ENCODE data around the gene SOHLH2. TPM values are rescaled to one million over a fixed set of nuclear protein-coding genes. Genes with fewer than 3 reads are reported as not detected.

Gene SOHLH2
- polyA plus RNA-seq, 1 of the 3 experiments (the other 2 are of a cell fraction), result 0.85 TPM

DNA sequence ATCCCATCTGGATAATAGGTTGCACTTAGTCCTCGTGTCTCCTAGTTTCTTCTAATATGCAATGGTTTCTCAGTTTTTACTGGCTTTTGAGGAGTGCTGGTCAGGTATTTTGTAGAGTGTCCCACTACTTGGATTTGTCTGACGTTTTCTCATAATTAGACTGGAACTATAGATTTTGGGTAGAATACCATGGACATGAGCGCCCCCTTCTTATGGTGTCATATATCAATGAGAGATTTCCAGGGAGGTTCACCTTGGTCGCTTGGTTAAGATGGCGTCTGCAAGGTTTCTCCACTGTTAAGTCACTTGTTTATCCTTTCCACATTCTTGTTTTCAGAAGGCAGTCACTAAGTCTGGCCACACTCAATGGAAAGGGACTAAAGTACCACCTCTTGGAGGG lies 6.7 kb downstream of the SOHLH2 start:
- H3K36me3 ChIP-seq (replicated peaks in 1 of 2; ENCODE audit: control insufficient read depth in 1 of 2, insufficient read depth in 2 of 2, low read length in 1 of 2), result no peaks in the 10 kb centered on the region
- POLR2A ChIA-PET, result no interaction called here
- 82% methylated on average over 5 of the region's 5 CpGs for WGBS (ENCODE audit: low lambda C conversion rate)
- no peak overlapping the region for H3K4me2 ChIP-seq
- no peaks in the 10 kb centered on the region for H3K9me3 ChIP-seq
- no peaks in the 10 kb centered on the region for H3K4me1 ChIP-seq (ENCODE audit: control insufficient read depth in 1 of 2, insufficient read depth in 2 of 2, low read depth in 1 of 2, low read length in 1 of 2)
- peak; percentile 29 for TF ChIP-seq RAD21 (IDR thresholded peaks at IDR 0.05; ENCODE audit: low read length)
- TF ChIP-seq, protein P1, sequence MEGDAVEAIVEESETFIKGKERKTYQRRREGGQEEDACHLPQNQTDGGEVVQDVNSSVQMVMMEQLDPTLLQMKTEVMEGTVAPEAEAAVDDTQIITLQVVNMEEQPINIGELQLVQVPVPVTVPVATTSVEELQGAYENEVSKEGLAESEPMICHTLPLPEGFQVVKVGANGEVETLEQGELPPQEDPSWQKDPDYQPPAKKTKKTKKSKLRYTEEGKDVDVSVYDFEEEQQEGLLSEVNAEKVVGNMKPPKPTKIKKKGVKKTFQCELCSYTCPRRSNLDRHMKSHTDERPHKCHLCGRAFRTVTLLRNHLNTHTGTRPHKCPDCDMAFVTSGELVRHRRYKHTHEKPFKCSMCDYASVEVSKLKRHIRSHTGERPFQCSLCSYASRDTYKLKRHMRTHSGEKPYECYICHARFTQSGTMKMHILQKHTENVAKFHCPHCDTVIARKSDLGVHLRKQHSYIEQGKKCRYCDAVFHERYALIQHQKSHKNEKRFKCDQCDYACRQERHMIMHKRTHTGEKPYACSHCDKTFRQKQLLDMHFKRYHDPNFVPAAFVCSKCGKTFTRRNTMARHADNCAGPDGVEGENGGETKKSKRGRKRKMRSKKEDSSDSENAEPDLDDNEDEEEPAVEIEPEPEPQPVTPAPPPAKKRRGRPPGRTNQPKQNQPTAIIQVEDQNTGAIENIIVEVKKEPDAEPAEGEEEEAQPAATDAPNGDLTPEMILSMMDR (IDR thresholded peaks at IDR 0.05), result peak; percentile 23
- TF ChIP-seq TEAD4 (IDR thresholded peaks at IDR 0.05; ENCODE audit: borderline replicate concordance, insufficient read depth), result no peak
- TF ChIP-seq, protein P2, sequence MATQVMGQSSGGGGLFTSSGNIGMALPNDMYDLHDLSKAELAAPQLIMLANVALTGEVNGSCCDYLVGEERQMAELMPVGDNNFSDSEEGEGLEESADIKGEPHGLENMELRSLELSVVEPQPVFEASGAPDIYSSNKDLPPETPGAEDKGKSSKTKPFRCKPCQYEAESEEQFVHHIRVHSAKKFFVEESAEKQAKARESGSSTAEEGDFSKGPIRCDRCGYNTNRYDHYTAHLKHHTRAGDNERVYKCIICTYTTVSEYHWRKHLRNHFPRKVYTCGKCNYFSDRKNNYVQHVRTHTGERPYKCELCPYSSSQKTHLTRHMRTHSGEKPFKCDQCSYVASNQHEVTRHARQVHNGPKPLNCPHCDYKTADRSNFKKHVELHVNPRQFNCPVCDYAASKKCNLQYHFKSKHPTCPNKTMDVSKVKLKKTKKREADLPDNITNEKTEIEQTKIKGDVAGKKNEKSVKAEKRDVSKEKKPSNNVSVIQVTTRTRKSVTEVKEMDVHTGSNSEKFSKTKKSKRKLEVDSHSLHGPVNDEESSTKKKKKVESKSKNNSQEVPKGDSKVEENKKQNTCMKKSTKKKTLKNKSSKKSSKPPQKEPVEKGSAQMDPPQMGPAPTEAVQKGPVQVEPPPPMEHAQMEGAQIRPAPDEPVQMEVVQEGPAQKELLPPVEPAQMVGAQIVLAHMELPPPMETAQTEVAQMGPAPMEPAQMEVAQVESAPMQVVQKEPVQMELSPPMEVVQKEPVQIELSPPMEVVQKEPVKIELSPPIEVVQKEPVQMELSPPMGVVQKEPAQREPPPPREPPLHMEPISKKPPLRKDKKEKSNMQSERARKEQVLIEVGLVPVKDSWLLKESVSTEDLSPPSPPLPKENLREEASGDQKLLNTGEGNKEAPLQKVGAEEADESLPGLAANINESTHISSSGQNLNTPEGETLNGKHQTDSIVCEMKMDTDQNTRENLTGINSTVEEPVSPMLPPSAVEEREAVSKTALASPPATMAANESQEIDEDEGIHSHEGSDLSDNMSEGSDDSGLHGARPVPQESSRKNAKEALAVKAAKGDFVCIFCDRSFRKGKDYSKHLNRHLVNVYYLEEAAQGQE (IDR thresholded peaks at IDR 0.05; ENCODE audit: low read depth, low read length), result no peak
- TF ChIP-seq ELF1 (IDR thresholded peaks at IDR 0.05), result no peak
- no peak overlapping the region for H2AFZ ChIP-seq (ENCODE audit: low read depth)
- no peaks in the 10 kb centered on the region for H3K79me2 ChIP-seq (ENCODE audit: insufficient read depth)
- no peak overlapping the region for H3K27ac ChIP-seq (ENCODE audit: low read depth in 2 of 2, low read length in 1 of 2)
- H4K20me1 ChIP-seq (ENCODE audit: insufficient read depth), result no peaks in the 10 kb centered on the region
- CTCF ChIA-PET, result interaction anchor here (0.9 to 1.2 kb wide), 2 partner anchors 67 to 230 kb away, joined by 3 to 4 read pairs; no protein-coding TSS in a partner anchor
- H3K9ac ChIP-seq, result no peak overlapping the region
- no peak overlapping the region for H3K4me3 ChIP-seq (ENCODE audit: low read depth in 2 of 2, low read length in 1 of 2)
- no peaks in the 10 kb centered on the region for H3F3A ChIP-seq (replicated peaks; ENCODE audit: insufficient read depth)
- no peaks in the 10 kb centered on the region for H3K27me3 ChIP-seq (ENCODE audit: insufficient read depth)
- no peak for DNase-seq
- no peaks in the 10 kb centered on the region for H3K9me2 ChIP-seq

DNA sequence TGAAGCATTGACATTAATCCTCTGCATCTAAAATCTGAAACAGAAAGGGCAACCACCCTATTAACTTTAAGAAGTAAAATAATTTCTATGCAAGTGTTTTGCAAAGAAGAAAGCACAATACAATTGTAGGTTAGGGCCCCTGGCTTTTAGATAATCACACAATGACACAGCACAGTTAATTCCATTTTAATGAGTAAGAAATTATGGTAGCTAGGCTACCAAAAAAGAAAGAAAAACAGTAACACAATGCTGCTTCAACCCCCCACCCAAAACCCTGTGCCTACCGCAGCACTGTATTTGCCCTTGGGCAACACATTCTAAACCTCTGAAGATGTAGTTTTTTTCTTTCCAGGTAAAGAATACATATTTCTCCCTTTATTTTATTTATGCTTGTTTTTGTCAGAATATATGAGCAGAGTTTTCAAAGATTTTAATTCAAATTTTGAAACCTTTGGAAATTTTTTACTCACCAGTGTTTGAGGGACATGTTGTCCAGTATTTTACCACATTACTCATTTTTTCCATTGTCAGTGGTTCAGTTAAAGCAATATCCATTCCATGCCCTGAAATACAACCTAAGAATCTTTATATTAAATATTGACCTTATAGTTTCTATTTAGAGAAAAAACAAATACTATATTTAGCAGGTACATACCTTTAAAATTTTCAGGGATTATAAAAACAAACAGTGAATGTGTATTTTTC lies 21.1 kb downstream of the SOHLH2 start:
- Histone ChIP-seq H3K4me2 (peak overlapping the region; percentile 50), H2AFZ (ENCODE audit: low read depth) (peak overlapping the region; percentile 47; the same call in 1 of the 2 replicates)

More for the DNA sequence above, 21.1 kb downstream of the SOHLH2 start:
- ChIA-PET POLR2A (no interaction called here), CTCF (no interaction called here)
- no peak for DNase-seq
- no peak for TF ChIP-seq TAF1 (IDR thresholded peaks at IDR 0.05; ENCODE audit: borderline replicate concordance, low read depth, low read length)
- TF ChIP-seq RXRA (IDR thresholded peaks at IDR 0.05; ENCODE audit: borderline replicate concordance, low read depth), result no peak
- Histone ChIP-seq H3K9ac (no peak overlapping the region), H3K36me3 (replicated peaks in 1 of 2; ENCODE audit: control insufficient read depth in 1 of 2, insufficient read depth in 2 of 2, low read length in 1 of 2) (no peaks in the 10 kb centered on the region), H3K4me3 (ENCODE audit: low read depth in 2 of 2, low read length in 1 of 2) (no peak overlapping the region), H3K27me3 (ENCODE audit: insufficient read depth) (no peaks in the 10 kb centered on the region), H3K9me3 (no peaks in the 10 kb centered on the region), H3K9me2 (no peaks in the 10 kb centered on the region), H3K79me2 (ENCODE audit: insufficient read depth) (no peaks in the 10 kb centered on the region), H4K20me1 (ENCODE audit: insufficient read depth) (no peaks in the 10 kb centered on the region), H3K4me1 (ENCODE audit: control insufficient read depth in 1 of 2, insufficient read depth in 2 of 2, low read depth in 1 of 2, low read length in 1 of 2) (peaks cover 2 to 7% of the 10 kb centered on the region in 2 experiments; a peak in 3 of 4 replicates), H3K27ac (ENCODE audit: low read depth in 2 of 2, low read length in 1 of 2) (0 out of 4 replicates have a peak overlapping the region, but pooled peaks of 1 of the 2 experiments have one; percentile 30), H3F3A (replicated peaks; ENCODE audit: insufficient read depth) (no peaks in the 10 kb centered on the region)
- WGBS (ENCODE audit: low lambda C conversion rate), result 81% methylated on average over 1 of the region's 1 CpG

Data from SK-N-SH (cell line).